ENCODE data around the gene FGFRL1.

FGFRL1 gene

GRCh38 chr4:1055721-1056590, 44.5 kb downstream of the FGFRL1 start:
- peak; percentile 47 for DNase-seq

- DNase-seq: no peak
These were observed 45.4 kb downstream of the FGFRL1 start for GRCh38 chr4:1056671-1057402.

- no peak for DNase-seq
These were observed 45.9 kb downstream of the FGFRL1 start for GRCh38 chr4:1057403-1057745.

- DNase-seq: no peak
These were observed 47.0 kb downstream of the FGFRL1 start for GRCh38 chr4:1058198-1058996.

- no peak for DNase-seq
These were observed 47.7 kb downstream of the FGFRL1 start for GRCh38 chr4:1058997-1059665.

- no peak for DNase-seq
These were observed 48.7 kb downstream of the FGFRL1 start for GRCh38 chr4:1060121-1060520.

- DNase-seq: no peak
These were observed 49.2 kb downstream of the FGFRL1 start for GRCh38 chr4:1060621-1061020.

GRCh38 chr4:1061056-1061700, 49.8 kb downstream of the FGFRL1 start:
- DNase-seq: no peak

- no peak for DNase-seq
These were observed 50.3 kb downstream of the FGFRL1 start for GRCh38 chr4:1061760-1062159.

GRCh38 chr4:1062419-1062818, 51.0 kb downstream of the FGFRL1 start:
- no peak for DNase-seq

- DNase-seq: no peak
These were observed 54.3 kb downstream of the FGFRL1 start for GRCh38 chr4:1065732-1066131.

- DNase-seq: no peak
These were observed 58.0 kb downstream of the FGFRL1 start for GRCh38 chr4:1069394-1069793.

- DNase-seq: peak; percentile 52
These were observed 61.5 kb downstream of the FGFRL1 start for GRCh38 chr4:1072830-1073446.

GRCh38 chr4:1074077-1074476, 62.7 kb downstream of the FGFRL1 start:
- DNase-seq: no peak

GRCh38 chr4:1075225-1075624, 63.8 kb downstream of the FGFRL1 start:
- DNase-seq: no peak

GRCh38 chr4:1075809-1076699, 64.6 kb downstream of the FGFRL1 start:
- DNase-seq: no peak
